Psoas muscle (tissue), 8 donors: ENCODE data around the gene FBXO45. TPM values are rescaled to one million over a fixed set of nuclear protein-coding genes. Genes with fewer than 3 reads are reported as not detected.
"Not testable (repeated sequence)": the region's sequence is repeated elsewhere in the genome, so short reads cannot be mapped to it uniquely, and the experiment has no call there.

ENCODE experiments used
- ATAC-seq, 4 donors: fragments of 200-7000 bp; cut with Tn5 transposase; one replicate each; pipeline ENCODE4 v1.9.1; 2020; ENCODE audit warnings: moderate library complexity in 3 of 4, mild to moderate bottlenecking in 2 of 4
- DNase-seq, 2 donors: peaks; one replicate each; pipeline ENCODE4 v3.0.0-alpha.2; 2020
- H3K27ac ChIP-seq: fragments of 200-600 bp; one replicate; pipeline ENCODE4 v1.8.0; 2022
- H3K27me3 ChIP-seq, 3 donors: fragments of 200-600 bp in 1 of 3; one replicate each; pipeline versions ENCODE4 v1.6.1 to v1.8.0; 2013 to 2022; ENCODE audit warnings: low read length in 2 of 3, mild to moderate bottlenecking in 2 of 3, moderate library complexity in 1 of 3; ENCODE audit not compliant: insufficient read depth in 3 of 3
- H3K36me3 ChIP-seq, 2 donors: fragments of 200-600 bp in 1 of 2; one replicate each; pipeline versions ENCODE4 v1.6.1 to v1.8.0; 2013 to 2022; ENCODE audit warnings: low read depth in 1 of 2, mild to moderate bottlenecking in 1 of 2, moderate library complexity in 1 of 2; ENCODE audit not compliant: insufficient read depth in 1 of 2
- H3K4me1 ChIP-seq: fragments of 200-600 bp; one replicate; pipeline ENCODE4 v1.8.0; 2022
- H3K4me3 ChIP-seq: fragments of 200-600 bp; one replicate; pipeline ENCODE4 v1.8.0; 2022; ENCODE audit warnings: mild to moderate bottlenecking
- H3K9me3 ChIP-seq: fragments of 200-600 bp; one replicate; pipeline ENCODE4 v1.8.0; 2022
- CTCF ChIP-seq: fragments of 200-600 bp; IDR thresholded peaks from one replicate; pipeline ENCODE4 v1.8.0; 2022; ENCODE audit warnings: antibody characterized with exemption
- WGBS, 3 donors: extraction: QIAGEN DNeasy Blood & Tissue Kit; methylation state at CpG; one replicate each; pipeline versions ENCODE4 v1.1.6 to v1.1.7; 2013; 5-methylcytosine and 5-hydroxymethylcytosine counted together
- intact Hi-C, 2 donors: fragments of 100-400 bp; cut with DNase I; formaldehyde crosslinking; loops; one replicate each; pipeline versions ENCODE4 v1.11.0 to v1.14.2; 2022
- long read RNA-seq, 2 donors: library from polyadenylated mRNA; unstranded; transcript quantifications; one replicate each; pipeline ENCODE4 v2.0.0, GENCODE V29; 2021
- polyA plus RNA-seq, 3 donors: library from polyadenylated mRNA; stranded (reverse); fragments of 200-250 nt; gene quantifications; one replicate each; pipeline ENCODE4 v1.2.3, GENCODE V29; 2013
- total RNA-seq, 4 donors: library from RNA; stranded (reverse); fragmentation: NEBNext Ultra II Directional in 2 of 4; extraction: Animal tissue kit (Norgen Biotek cat#: 25700) in 2 of 4; gene quantifications; one replicate each; pipeline versions ENCODE4 v1.2.1 to v1.2.4, GENCODE V29; 2021 to 2023
- donor health status: healthy with polysubstance abuse.
- donor health status: DM: no; HTN: no; CAD: no; lungs with moderate emphysema.
- donor health status: Bipolar disorder and iron deficiency.
- donor health status: healthy.
- donor health status: DM: yes; HTN: yes; CAD: no.
- donor health status: DM: no; HTN: no; CAD: no.
- donor health status: DM: no; HTN: no; CAD: no.
- donor health status: DM: yes; HTN: yes; CAD: no.

The FBXO45 gene
- 10 to 100 TPM; 11.0 to 21.1 (median 14.6) TPM for total RNA-seq
- polyA plus RNA-seq: 10 to 100 TPM in 2 of 3 donors, 1 to 10 TPM in 1; 9.2 to 37.0 (median 20.4) TPM
- long read RNA-seq, donor 1, full-length matches to known transcripts: 18 of 18 reads
- long read RNA-seq, donor 1, partial matches to known transcripts: 0 of 18 reads
- long read RNA-seq, donor 1, other reads (novel, unspliced or antisense): 0 of 18 reads
- long read RNA-seq, donor 2, full-length matches to known transcripts: 55 of 59 reads
- long read RNA-seq, donor 2, partial matches to known transcripts: 0 of 59 reads
- long read RNA-seq, donor 2, other reads (novel, unspliced or antisense): 4 of 59 reads

DNA sequence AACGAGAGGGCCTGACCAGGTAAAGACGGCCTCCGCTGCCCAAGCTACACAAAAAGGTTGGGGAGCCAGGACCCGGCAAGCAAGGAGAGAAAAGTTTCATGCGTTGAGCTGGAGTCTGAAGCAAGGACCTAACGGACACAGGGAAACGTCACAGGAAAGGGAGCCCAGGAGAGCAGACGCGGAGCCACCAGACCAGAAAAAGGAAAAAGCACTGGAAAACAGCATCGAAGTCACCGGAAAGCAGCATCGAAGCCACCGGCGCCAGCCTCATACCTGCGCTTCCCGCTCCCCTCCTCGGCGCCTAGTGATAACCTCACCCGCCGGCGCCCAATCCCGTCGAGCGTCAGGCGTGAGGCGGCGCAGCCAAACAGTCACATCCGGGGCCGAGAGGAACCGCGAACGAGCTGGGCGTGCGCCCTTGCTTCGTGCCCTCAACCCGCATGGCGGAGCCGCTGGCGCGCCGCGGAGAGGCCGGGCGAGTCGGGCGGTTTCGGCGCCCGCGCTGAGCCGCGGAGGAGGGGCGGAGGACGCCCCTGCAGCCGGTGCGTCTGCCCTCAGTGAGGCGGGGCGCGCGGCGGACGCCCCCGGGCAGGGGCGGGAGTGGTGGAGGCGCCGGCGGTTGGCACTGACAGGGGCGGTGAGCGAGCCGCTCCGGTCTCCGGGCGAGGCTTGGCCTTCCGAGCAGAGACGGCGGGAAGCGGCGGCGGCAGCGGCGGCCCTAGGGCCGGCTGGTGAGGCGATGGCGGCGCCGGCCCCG lies at the start of gene FBXO45, which contains the start of gene WDR53:
Gene FBXO45 (plus strand): TSS at position 415 of the 757 bp plus-strand sequence. CDS start 325 bp downstream, at position 740.
Gene WDR53 (minus strand): TSS at position 309 of the 757 bp plus-strand sequence. CDS start 7,079 bp downstream, outside the sequence.
- peaks cover 24% of the 10 kb centered on the region for H3K4me1 ChIP-seq
- H3K9me3 ChIP-seq: no peaks in the 10 kb centered on the region
- intact Hi-C loops: loop anchor here in 1 of 2 donors (5.0 kb wide), 1 partner anchor 61 kb away; no protein-coding TSS in a partner anchor
- H3K27me3 ChIP-seq: no peaks in the 10 kb centered on the region
- peak within 1 kb of the TSS; percentile 89 for H3K4me3 ChIP-seq
- peaks cover 0 to 20% of the 10 kb centered on the region in 2 donors for H3K36me3 ChIP-seq
- DNase-seq (peak; percentile 96 to 98), ATAC-seq (peak; percentile 99)
- TF ChIP-seq CTCF: no peak
- peak within 1 kb of the TSS; percentile 92 for H3K27ac ChIP-seq
- 0% methylated on average over 44 to 87 of the region's 87 CpGs for WGBS, 3 donors

DNA sequence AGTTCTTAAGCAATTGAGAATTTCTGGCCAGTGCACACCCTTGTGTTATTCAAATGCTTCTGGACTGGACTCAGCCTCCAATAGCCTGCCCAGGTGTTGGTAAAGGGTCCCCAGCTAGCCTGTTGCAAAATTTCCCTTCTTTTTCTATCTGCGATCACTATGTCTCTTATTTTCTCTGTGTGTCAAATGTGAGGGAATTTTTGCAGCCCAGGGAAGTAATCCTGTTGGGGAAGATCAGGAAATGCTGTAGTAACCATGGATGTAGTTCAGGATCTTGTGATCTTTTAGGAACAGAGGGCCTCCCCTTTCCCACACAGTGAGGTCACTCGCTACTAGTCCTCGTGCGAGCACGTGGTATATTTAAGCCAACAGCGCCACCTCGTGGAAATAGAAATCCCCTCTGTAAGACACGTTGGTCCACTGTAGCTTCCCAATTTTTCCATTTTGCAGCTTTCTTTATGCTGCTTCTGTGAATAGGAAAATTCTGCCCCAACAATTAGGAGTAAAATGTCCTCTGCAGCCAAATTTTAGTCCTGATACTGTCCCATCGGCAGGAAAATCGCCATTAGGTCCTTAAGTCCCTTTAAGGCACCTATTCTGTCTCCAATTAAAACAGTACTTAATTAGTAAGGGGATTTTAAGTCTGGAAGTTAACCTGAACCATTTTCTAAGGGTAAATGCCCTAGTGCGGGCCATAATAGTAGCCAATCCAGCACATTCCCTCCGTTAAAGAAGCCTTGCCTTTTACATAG lies 49.3 kb upstream of the FBXO45 start:
- ATAC-seq: peak; percentile 82 to 88 (median 85)
- TF ChIP-seq CTCF: peak; percentile 76
- Histone ChIP-seq H3K4me1 (peaks cover 12% of the 10 kb centered on the region), H3K27me3 (no peaks in the 10 kb centered on the region), H3K4me3 (no peak overlapping the region), H3K9me3 (peaks cover 12% of the 10 kb centered on the region), H3K36me3 (no peaks in the 10 kb centered on the region), H3K27ac (no peak overlapping the region)
- 37 to 46% (median 38%) methylated on average over 12 of the region's 12 CpGs for WGBS, 3 donors
- intact Hi-C loops: loop anchor here (1.0 to 10.0 kb wide), 3 partner anchors 33 to 267 kb away; no protein-coding TSS in a partner anchor
- DNase-seq: peak; percentile 53 to 75

- no peaks in the 10 kb centered on the region for H3K36me3 ChIP-seq
- no peak overlapping the region for H3K4me3 ChIP-seq
- peaks cover 12% of the 10 kb centered on the region for H3K9me3 ChIP-seq
- no peak for DNase-seq
- peaks cover 6% of the 10 kb centered on the region for H3K4me1 ChIP-seq
- H3K27ac ChIP-seq: no peak overlapping the region
- no peak for ATAC-seq
- no peaks in the 10 kb centered on the region for H3K27me3 ChIP-seq
- WGBS, 3 donors: 87 to 90% (median 88%) methylated on average over 5 of the region's 5 CpGs
- intact Hi-C loops: loop anchor here (1.0 to 10.0 kb wide), 4 partner anchors 33 to 267 kb away; no protein-coding TSS in a partner anchor
- TF ChIP-seq CTCF: no peak
Observed at GRCh38 chr3:196519718-196520082, 48.8 kb upstream of the FBXO45 start.

DNA sequence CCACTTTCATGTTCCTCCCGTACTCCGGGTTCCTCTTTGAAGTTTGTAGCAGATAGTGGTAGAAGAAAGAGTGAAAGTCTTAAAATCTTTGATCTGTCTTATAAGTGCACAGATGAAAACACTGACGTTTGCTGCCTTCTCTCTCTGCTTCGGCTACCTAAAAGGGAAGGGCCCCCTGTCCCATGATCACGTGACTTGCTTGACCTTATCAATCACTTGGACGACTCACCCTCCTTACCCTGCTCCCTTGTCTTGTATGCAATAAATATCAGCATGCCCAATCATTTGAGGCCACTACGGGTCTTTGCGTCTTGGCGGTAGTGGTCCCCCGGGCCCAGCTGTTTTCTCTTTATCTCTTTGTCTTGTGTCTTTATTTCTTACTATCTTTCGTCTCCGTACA lies 47.2 kb upstream of the FBXO45 start:
- not testable (repeated sequence) for ATAC-seq

More for the DNA sequence above, 47.2 kb upstream of the FBXO45 start:
- DNase-seq, H3K27me3 ChIP-seq, H3K27ac ChIP-seq, H3K36me3 ChIP-seq, H3K4me1 ChIP-seq, H3K4me3 ChIP-seq: not testable (repeated sequence)
- peaks cover 12% of the 10 kb centered on the region for H3K9me3 ChIP-seq
- intact Hi-C loops: loop anchor here in 1 of 2 donors (5.0 kb wide), 1 partner anchor 39 kb away; no protein-coding TSS in a partner anchor
- 80 to 93% (median 89%) methylated on average over 11 to 12 of the region's 12 CpGs for WGBS, 3 donors
